HG03354 (cell line): ENCODE results near the gene HJV.
A peak's percentile ranks its signal among the peaks of the same experiment; 100 is the strongest.
"Not testable (repeated sequence)": the region's sequence is repeated elsewhere in the genome, so short reads cannot be mapped to it uniquely, and the experiment has no call there.

Experiments used
- ATAC-seq: cut with Tn5 transposase; IDR thresholded peaks from one replicate; pipeline ENCODE4 v1.9.1; 2021; ENCODE audit warnings: mild to moderate bottlenecking; ENCODE audit not compliant: unreplicated experiment, poor library complexity, severe bottlenecking

HJV gene

DNA sequence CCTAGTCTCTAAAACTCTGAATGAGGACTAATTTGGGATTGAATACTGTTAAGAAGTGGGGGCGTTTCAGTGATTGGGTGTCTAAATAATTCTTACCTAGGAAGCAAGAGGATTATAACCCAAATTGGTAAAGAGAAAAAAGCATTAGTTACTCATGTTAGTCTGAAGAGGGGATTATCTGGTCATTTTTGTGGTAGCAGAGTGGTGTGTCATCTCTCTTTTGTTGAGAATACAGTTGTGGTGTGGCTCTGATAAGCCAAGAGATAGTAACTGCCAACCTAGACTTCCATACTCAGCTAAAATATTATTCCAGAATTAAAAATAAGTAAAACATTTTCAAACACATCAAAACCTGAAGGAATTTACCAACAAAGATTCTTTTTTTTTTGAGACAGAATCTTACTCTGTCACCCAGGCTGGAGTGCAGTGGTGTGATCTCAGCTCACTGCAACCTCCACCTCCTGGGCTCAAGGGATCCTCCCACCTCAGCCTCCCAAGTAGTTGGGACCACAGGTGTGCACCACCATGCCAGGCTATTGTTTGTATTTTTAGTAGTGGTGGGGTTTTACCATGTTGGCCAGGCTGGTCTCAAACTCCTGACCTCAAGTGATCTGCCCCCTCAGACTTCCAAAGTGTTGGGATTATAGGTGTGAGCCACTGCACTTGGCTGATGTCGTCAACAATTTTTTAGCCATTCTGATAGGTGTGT is 4.4 kb upstream of the HJV start:
- ATAC-seq, result not testable (repeated sequence)

- no peak for ATAC-seq
Measured at GRCh38 chr1:146022403-146023127, 1.0 kb upstream of the HJV start.

GRCh38 chr1:146021050-146021445 is 487 bp downstream of the HJV start:
- no peak for ATAC-seq

DNA sequence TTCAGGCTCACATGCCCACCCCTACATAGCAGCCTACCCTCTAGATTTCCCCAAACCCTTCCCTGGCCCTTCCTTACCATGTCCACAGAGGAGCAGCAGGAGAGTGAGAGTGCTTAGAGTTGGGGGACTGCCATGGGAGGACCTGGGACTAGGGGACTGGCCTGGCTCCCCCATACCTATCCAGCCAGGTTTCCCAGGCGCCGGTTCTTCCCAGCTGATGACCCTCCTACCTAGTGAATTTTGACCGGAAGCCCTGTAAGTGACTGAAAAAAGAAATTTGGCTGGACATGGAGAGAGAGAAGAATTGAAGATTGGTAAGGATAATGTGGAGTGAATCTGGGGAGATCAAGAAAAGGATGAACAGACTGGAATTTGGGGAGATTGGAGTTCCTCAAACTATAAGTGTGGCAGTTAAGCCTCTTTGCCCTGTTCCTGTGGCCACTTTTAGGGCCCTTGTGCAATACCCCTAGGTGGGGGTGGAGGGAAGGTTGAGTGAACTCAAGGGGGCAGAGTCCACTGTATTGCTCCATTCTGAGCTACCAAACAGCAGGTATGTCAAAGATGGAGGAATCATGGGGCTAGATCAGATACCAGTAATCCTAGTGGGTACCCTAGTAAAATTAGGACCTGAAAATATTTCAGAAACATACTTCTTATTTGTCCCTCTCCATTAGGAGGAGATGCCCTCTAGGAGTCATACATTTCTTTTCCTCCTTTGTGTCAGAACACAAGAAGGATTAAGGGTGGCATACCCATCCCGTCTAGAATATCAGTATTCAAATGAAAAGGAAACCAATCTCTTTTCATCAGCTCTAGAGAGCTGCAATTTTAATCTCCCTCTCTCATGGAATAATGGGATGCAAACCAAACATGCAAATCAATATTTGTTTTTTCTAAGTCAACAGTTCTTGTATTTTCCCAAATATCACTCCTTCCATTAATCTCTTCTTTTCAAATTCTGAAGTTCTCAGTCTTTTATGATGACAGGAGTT is 1.2 kb downstream of the HJV start:
- no peak for ATAC-seq

DNA sequence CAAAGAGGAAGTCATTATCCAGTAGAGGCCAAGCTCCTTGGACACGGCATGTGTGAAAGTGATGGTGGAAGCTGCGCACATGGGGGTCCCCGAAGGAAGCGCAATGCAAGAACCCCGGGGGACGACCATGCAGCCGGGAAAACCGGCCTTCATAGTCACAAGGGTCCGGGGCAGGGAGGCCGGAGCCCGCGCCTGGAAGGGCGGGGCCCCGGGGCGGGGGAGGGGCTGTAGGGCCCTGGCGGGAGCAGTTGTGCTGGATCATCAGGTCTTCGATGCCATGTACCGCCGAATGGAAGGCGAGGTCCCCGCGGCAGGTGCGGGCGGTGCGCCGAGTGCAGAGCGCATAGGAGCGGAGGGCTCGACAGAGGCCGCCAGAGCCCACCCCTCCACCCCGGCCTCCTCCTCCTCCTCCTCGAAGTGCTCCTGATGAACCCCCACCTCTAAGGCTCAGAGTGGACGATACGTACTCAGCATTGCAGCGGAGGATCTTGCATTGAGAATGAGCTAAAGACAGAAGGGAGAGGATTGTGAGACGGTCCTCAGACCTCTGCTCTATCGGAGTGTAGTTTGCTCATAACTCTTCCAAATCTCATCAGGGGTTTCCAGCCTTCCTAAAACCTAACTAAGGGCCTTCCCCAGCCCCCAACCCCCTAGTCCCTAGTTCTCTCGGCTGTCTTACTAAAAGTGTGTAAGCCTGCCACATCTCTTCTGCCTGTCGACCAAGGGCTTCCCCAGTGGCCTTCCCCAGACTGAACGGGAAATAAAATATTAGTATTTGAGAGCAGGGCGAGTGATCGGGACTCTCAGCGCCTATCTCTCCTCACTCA is 2.1 kb downstream of the HJV start:
- ATAC-seq, result no peak

DNA sequence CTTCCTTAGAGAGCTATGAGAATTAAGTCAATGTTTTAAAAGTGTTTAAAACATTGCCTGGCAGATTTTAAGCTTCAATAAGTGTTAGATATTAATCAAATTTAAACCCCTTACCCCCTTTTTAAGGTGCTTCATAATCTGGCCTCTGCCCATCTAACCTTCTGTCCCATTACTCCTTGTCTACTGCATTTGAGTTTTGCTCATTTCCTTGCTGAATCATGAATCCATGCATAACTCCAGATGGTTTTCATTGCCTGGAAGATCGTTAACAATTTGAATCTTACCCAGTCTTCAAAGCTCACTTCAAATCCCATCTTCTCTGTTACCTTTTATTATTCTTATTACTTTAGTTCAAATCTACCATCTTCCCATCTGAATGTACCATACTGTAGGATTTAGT is 4.6 kb downstream of the HJV start:
- ATAC-seq, result no peak

DNA sequence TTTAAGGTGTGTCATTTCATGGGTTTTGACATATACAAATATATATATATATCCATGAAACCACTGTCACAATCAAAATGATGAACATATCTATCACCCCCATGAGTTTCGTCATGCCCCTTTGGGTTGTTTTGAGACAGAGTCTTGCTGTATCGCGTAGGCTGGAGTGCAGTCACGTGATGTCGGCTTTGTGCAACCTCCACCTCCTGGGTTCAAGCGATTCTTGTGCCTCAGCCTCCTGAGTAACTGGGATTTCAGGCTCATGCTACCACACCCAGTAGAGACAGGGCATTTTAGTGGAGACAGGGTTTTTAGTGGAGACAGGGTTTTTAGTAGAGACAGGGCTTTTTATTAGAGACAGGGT is 8.0 kb downstream of the HJV start:
- no peak for ATAC-seq

DNA sequence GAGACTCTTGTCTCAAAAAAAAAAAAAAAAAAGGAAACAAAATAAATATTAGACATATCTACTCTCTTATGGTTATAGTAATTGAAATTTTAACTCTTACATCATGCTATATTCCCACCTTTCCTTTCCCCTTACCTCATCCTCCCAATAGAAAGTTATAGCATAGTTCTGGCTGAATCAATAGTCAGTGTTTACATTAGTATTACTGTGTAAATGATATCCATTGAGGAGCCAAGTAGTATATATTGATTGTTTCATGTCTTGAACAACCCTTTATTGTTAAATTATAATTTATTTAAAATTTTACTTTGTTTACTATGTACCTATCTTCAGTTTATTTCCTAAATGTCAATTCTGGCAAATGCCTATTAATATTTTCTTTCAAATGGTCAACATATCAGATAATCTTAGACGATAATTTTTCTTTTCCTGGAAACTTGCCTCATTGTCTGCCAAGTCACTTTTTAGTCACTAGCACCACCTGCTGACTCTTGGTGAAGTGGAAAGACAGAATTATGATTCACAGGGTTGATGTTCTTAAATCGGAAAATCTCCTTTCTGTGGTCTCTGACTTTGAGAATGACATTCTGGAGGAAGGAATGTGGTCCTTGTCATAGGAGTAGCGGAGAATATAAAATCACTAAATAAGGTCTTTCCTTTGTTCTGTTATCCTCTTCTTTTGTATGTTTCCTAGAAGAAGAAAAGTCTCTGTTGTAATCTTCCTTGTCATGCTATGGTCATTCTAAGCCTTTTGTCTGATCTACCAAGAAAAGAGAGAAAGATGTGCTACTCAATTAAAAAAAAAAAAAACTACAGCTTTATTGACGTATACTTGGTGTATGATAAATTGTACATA is 8.6 kb downstream of the HJV start:
- no peak for ATAC-seq

- ATAC-seq, result no peak
Measured at GRCh38 chr1:146010126-146010738, 11.3 kb downstream of the HJV start.

- no peak for ATAC-seq
Measured at GRCh38 chr1:146007489-146008133, 13.9 kb downstream of the HJV start.

DNA sequence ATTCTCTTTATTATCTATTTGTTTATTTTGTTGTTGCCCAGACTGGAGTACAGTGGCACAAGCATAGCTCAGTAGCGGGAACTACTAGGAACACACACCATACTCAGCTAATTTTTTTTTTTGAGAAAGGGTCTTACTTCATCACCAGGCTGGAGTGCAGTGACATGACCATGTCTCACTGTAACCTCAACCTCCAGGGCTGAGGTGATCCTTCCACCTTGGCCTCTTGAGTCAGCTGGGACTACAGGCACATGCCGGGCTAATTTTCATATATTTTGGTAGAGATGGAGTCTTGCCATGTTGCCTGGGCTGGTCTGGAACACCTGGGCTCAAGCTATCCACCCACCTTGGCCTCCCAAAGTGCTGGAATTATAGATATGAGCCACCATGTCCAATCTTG is 19.8 kb downstream of the HJV start:
- ATAC-seq, result no peak

- no peak for ATAC-seq
Measured at GRCh38 chr1:145999321-146000024, 22.1 kb downstream of the HJV start.

DNA sequence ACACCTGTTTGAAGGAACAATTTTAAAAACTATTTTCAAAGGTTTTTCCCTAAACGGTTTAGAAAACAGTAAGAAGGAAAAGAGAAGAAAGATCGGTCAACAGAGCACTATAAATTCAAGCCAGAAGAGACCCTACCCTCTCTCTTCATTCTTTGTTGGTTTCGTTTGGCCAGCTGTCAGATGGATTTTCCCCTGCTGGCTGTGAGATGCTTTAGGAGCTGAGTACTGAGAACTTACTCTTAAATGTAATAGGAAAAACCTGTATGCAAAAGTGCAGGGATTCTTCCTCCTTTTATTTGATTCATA is 23.9 kb downstream of the HJV start:
- ATAC-seq, result no peak

- ATAC-seq, result peak; percentile 47
Measured at GRCh38 chr1:145997016-145997717, 24.4 kb downstream of the HJV start.

- peak; percentile 88 for ATAC-seq
Measured at GRCh38 chr1:145996433-145997015, 25.0 kb downstream of the HJV start, which contains the start of gene TXNIP. TSS of gene TXNIP (minus strand) at chr1:145996579. CDS start at chr1:145996266, 313 bp downstream.

GRCh38 chr1:145995964-145996432 is 25.5 kb downstream of the HJV start:
- ATAC-seq, result no peak
